Bronchus fibroblast of lung (primary cell): ENCODE results near the gene PRR36. TPM values are rescaled to one million over a fixed set of nuclear protein-coding genes. Genes with fewer than 3 reads are reported as not detected.

Experiments used
- total RNA-seq: library from RNA; depleted of rRNA; stranded (reverse); fragments of >200 nt; gene quantifications from 2 replicates; pipeline ENCODE4 v1.2.3, GENCODE V29; 2015

Gene PRR36
- not detected in 2 replicates for total RNA-seq

DNA sequence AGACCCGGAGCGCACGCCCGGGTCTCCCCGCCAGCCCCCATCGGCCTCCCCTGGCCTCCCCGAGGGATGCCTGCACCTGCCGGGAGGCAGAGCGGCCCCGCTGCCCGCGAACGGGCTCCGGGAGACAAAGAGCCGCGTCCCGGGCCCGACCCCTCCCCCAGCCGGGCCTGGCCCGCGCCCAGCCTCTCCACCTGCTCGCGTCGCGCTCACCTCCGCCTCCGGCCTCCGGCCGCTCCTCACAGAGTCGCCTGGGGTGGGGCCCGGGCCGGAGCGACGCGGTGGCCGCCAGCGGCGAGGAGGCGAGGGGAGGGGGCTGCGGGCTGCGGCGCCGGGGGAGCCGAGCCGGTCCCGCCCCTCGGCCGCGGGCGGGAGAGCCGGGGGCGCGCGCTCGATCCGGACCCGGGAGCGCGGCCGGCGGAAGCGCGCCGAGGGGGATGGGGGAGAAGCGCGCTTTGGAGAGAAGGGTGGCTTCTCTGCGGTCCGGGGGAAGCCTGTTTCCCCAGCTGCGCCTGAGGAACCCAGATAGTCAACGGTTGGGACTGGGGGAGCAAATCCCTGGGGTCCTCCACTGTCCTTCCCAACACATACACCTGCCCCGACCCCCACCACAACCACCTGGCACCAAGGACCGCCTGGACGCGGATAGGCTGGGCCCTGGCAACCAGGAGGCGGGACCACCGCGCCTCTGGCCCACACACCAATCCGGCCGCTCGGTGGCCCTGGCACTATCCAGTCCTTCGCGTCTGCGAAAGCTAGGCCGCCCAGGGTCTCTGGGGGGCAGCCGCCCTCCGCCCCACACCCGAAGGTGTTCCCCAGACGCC is at the start of gene PRR36:
Gene PRR36, minus strand, starts transcription at position 315 of the 821 bp plus-strand sequence. CDS start 701 bp downstream, outside the sequence.

DNA sequence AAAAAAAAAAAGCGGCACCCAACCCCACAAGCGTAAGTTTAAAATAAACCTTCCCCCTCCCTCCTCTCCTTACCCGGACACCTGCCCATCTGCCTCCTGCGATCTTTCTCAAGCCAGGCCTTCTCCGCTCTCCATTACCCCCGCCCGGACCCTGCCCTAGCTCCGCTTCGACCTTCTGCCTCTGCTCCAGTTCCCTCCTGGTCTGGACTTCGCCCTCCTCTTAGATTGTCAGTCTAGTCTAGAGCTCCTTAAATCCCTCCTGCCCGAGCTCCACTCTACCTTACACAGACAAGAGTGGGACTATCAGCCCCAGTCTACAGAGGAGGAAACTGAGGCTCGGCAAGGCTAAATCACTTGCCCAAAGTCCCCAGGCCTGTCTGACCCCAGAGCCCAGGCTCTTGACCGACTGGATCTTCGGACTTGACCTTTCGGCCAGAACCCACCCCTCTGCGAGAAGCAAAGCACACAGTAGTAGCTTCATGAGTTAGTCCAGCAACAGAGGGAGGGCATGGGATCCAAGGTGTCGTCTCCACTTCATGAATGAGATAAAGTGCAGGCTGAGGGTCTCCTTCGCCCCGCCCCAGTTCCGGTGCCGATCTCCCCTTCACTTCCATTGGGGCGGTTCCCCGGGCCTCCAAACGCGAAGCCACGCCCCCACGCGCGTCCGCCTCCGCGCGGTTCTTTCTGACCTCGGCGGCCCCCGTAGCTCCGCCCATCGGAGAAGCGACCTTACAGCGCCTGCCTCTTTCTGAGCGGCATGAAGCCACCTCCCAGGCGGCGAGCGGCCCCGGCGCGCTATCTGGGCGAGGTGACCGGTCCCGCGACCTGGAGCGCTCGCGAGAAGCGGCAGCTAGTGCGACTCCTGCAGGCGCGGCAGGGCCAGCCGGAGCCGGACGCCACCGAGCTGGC is 45.7 kb upstream of the PRR36 start, which contains the start of gene SNAPC2:
Gene SNAPC2, plus strand, starts transcription at position 729 of the 909 bp plus-strand sequence. Its CDS starts 29 bp downstream, at position 758.

DNA sequence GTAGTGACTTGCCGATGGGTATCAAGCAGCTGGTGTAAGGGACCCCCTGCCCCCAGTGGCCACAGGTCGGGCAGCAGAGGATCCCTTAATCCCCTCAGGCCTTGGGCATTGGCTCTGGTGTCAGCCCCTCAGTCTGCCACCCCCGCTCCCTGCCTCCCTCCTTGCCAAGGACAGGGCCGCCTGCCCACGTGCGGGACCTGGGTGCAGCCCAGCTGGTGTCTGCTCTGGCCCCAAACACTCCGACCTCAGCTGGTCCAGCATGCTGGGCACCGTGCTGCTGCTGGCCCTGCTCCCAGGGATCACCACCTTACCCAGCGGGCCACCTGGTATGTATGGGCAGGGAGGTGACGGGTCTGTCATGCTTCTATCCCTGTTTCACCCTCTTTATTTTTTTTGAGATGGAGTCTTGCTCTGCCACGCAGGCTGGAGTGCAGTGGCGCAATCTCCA is 40.4 kb upstream of the PRR36 start, which contains the start of gene TGFBR3L:
Gene TGFBR3L, plus strand, starts transcription at position 233 of the 448 bp plus-strand sequence.

DNA sequence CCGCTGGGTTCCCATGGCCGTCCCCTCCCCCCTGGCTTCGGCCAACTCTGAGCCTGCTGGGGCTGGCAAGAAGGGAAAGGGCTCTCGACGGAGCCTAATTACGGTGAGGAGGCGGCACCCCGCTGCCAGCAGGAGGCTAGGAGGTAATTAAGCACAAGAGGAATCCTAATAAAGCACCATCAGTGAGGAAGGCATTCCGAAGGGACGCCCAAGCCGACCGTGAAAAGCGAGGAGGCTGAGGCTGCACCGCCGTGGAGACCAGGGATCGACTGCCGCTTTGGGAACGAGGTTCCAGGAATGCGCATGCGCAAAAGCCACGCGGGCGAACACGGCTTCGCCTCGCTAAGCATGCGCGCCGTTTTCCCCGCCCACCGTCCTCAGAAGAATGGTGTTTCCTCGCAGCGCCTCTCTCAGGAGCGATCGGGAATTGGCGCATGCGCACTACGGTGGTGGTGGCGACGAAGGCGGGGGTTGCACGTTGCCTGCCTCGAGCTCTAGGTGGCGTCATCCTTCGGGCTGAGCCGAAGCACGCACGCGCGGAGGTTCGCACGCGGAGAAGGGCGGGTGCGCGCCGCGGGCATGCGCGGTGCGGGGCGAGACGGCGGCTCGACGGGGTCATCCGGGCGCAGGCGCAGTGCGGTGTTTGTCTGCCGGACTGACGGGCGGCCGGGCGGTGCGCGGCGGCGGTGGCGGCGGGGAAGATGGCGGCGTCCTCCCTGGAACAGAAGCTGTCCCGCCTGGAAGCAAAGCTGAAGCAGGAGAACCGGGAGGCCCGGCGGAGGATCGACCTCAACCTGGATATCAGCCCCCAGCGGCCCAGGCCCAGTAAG is 29.3 kb upstream of the PRR36 start, which contains the start of gene MAP2K7:
Gene MAP2K7, plus strand, starts transcription at position 634 of the 830 bp plus-strand sequence. Its CDS starts 68 bp downstream, at position 702.

DNA sequence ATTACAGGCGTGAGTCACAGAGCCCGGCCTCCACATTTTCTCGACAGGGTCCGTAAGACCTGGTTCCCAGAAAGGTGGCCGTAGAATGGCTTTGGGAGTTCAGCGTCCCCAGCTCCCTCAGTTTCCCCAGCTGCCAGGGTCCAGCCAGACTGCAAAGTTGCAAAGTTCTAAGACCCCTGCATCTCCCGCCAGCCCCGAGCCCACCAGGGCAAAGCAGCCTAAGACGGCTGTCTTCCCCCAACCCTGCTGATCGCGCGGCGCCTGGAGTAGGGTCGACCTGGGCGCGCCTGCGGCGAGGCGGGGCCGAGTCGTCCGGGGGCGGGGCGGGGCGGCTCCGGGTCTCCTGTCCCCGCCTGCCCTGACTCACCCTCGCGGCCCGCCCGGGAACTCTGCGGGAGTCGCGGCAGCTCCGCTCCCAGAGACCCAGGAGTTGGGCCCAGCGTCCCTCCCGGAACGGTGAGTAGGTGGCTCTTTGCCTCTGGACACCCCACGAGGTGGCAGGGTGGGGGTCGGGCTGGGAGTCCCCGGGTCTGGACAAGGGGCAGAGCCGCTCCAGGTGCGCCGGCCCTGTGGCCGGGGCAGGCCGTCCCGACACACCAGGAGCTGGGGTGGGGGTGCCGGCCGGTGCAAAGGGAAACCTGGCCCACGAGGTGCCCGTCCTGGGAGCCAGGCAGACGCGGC is 14.1 kb upstream of the PRR36 start, which contains the start of gene LRRC8E:
Gene LRRC8E, plus strand, starts transcription at position 366 of the 681 bp plus-strand sequence. CDS start 7,094 bp downstream, outside the sequence.

DNA sequence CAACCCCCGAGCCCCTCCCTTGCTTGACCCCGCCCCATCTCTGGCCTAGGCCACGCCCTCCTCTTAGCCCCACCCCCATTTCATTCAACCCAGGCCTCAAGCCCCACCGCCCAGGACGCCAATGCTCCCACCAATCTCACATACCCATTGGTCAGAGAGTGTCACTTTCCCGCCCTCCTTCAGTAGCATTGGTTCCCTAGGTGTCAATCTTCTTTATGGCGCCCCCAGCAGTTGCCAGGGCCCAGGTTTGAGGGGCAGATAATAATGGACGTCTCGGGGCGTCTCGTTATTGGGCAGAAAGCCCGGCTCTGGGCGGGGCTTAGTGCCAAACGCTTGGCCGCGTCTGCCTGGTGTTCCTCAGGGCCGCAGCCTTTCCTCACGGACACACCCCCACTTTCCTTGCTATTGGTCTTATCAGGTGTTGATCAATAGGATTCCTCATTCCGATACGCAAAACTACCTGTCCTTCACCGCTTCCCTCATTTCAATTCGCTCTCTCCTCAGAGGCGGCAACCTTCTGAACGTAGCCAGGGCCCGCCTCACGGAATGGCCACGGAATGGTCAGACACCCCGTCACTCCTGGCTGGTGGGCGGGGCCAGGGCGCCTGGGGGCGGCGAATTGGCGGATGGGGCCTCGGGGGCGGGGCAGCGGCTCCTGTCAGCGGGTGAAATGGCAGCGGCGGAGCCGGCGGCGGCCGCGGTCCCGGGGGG is 44.5 kb downstream of the PRR36 start, which contains the start of gene EVI5L:
Gene EVI5L, plus strand, starts transcription at position 658 of the 711 bp plus-strand sequence. CDS start 16,325 bp downstream, outside the sequence.

Other genes starting within 250 kb of the PRR36 start
- 31.1 and 39.8 TPM in 2 replicates for gene XAB2, start 244.8 kb downstream of the PRR36 start, total RNA-seq
- 13.6 and 15.9 TPM in 2 replicates for gene PET100, start 244.6 kb downstream of the PRR36 start, total RNA-seq
- gene PCP2, start 240.7 kb downstream of the PRR36 start, total RNA-seq, result not detected in 2 replicates
- 10.1 and 16.5 TPM in 2 replicates for gene STXBP2, start 237.3 kb downstream of the PRR36 start, total RNA-seq
- not detected in 2 replicates for gene RETN, start 205.3 kb downstream of the PRR36 start, total RNA-seq
- gene MCEMP1, start 197.3 kb downstream of the PRR36 start, total RNA-seq, result not detected in 2 replicates
- gene TRAPPC5, start 193.6 kb downstream of the PRR36 start, total RNA-seq, result 75.8 and 93.9 TPM in 2 replicates
- not detected in 2 replicates for gene FCER2, start 172.3 kb downstream of the PRR36 start, total RNA-seq
- gene CLEC4G, start 142.3 kb downstream of the PRR36 start, total RNA-seq, result not detected in 2 replicates
- not detected in 2 replicates for gene CD209, start 126.9 kb downstream of the PRR36 start, total RNA-seq
- gene CLEC4M, start 111.1 kb downstream of the PRR36 start, total RNA-seq, result not detected in 2 replicates
- 11.4 and 11.8 TPM in 2 replicates for gene EVI5L, start 44.2 kb downstream of the PRR36 start, total RNA-seq
- gene LRRC8E, start 14.1 kb upstream of the PRR36 start, total RNA-seq, result 3.7 and 5.9 TPM in 2 replicates
- 8.6 and 10.8 TPM in 2 replicates for gene MAP2K7, start 29.5 kb upstream of the PRR36 start, total RNA-seq
- 1.0 and 6.9 TPM in 2 replicates for gene TGFBR3L, start 40.4 kb upstream of the PRR36 start, total RNA-seq
- gene SNAPC2, start 45.9 kb upstream of the PRR36 start, total RNA-seq, result 32.8 and 34.6 TPM in 2 replicates
- 3.4 and 4.4 TPM in 2 replicates for gene CTXN1, start 51.7 kb upstream of the PRR36 start, total RNA-seq
- gene TIMM44, start 69.3 kb upstream of the PRR36 start, total RNA-seq, result 56.2 and 56.8 TPM in 2 replicates
- gene ELAVL1, start 131.3 kb upstream of the PRR36 start, total RNA-seq, result 42.0 and 57.5 TPM in 2 replicates
- gene CCL25, start 178.4 kb upstream of the PRR36 start, total RNA-seq, result not detected in 2 replicates